Endothelial cell of umbilical vein (primary cell): ENCODE data around the gene MUC22. TPM values are rescaled to one million over a fixed set of nuclear protein-coding genes. Genes with fewer than 3 reads are reported as not detected.
A peak's percentile ranks its signal among the peaks of the same experiment; 100 is the strongest.

ENCODE experiments used
- BruUV-seq: library from RNA; stranded (reverse); fragments of 400-500 nt; replicated peaks from 2 replicates; lab custom pipeline; 2021; lab: Mats Ljungman, UMichigan
- CTCF ChIA-PET: fragments of 300-600, 350-600 bp; sonication (Branson Sonifier 250); formaldehyde crosslinking; loops from one replicate; lab custom pipeline; 2021; ENCODE audit warnings: antibody characterized with exemption, inconsistent platforms; lab: Charles Lee
- POLR2A ChIA-PET: fragments of 300-600, 350-600 bp; sonication (Branson Sonifier 250); formaldehyde crosslinking; loops from one replicate; lab custom pipeline; 2021; ENCODE audit warnings: antibody characterized with exemption, inconsistent platforms; lab: Charles Lee
- DNase-seq: peaks from one replicate; pipeline ENCODE4 v3.0.0-alpha.2; 2011; ENCODE audit warnings: low read depth, low spot score
- FAIRE-seq: peaks from 2 replicates; lab custom pipeline; 2011; peaks lifted over from hg19 to GRCh38; lab: Jason Lieb, UNC
- H2AFZ ChIP-seq: 2 replicates; pipeline ENCODE4 v1.6.0; 2012; ENCODE audit warnings: low read depth, low read length, control low read depth, inconsistent platforms
- H3K27ac ChIP-seq: 2 replicates; pipeline ENCODE4 v1.5.1; 2011; ENCODE audit warnings: low read depth, mild to moderate bottlenecking, control low read depth, low read length, moderate library complexity; ENCODE audit not compliant: insufficient read depth
- H3K27me3 ChIP-seq, 2 experiments: 2 replicates each; pipeline versions ENCODE4 v1.6.0 to v1.6.1; 2011; ENCODE audit warnings: low read length in 2 of 2, mixed read lengths in 1 of 2; ENCODE audit not compliant: control insufficient read depth in 2 of 2, insufficient read depth in 2 of 2
- H3K36me3 ChIP-seq, 2 experiments: 2 replicates in 1 of 2; 3 replicates in 1 of 2; pipeline ENCODE4 v1.5.1; 2011; ENCODE audit warnings: low read length in 2 of 2, mild to moderate bottlenecking in 1 of 2, moderate library complexity in 1 of 2; ENCODE audit not compliant: control insufficient read depth in 2 of 2, insufficient read depth in 2 of 2; ENCODE audit errors: extremely low read depth in 1 of 2
- H3K4me1 ChIP-seq: 3 replicates; pipeline ENCODE4 v1.5.1; 2011; ENCODE audit warnings: mild to moderate bottlenecking, low read length; ENCODE audit not compliant: control insufficient read depth, insufficient read depth; ENCODE audit errors: extremely low read depth
- H3K4me2 ChIP-seq: 2 replicates; pipeline ENCODE4 v1.6.1; 2011; ENCODE audit warnings: low read length, control low read depth, mixed read lengths; ENCODE audit not compliant: insufficient read depth
- H3K4me3 ChIP-seq, 3 experiments: fragments of 200-600 bp in 1 of 3; sonication (generic), shearing (Covaris generic) in 1 of 3; replicated peaks in 1 of 3; 2 replicates each; pipeline ENCODE4 v1.5.1; 2011 to 2016; ENCODE audit warnings: control low read depth in 3 of 3, low read length in 3 of 3, mild to moderate bottlenecking in 2 of 3, inconsistent platforms in 1 of 3, low read depth in 1 of 3, moderate library complexity in 1 of 3; ENCODE audit not compliant: insufficient read depth in 1 of 3
- H3K79me2 ChIP-seq: 2 replicates; pipeline ENCODE4 v1.6.0; 2012; ENCODE audit warnings: low read length, inconsistent platforms; ENCODE audit not compliant: control insufficient read depth, insufficient read depth
- H3K9ac ChIP-seq: replicated peaks from 2 replicates; pipeline ENCODE3; 2011; ENCODE audit warnings: low read length, control low read depth; ENCODE audit not compliant: insufficient read depth; ENCODE audit errors: extremely low read depth
- H3K9me1 ChIP-seq: replicated peaks from 3 replicates; pipeline ENCODE4 v1.6.0; 2011; ENCODE audit warnings: mild to moderate bottlenecking, low read length; ENCODE audit not compliant: control insufficient read depth, insufficient read depth; ENCODE audit errors: extremely low read depth
- H3K9me3 ChIP-seq: replicated peaks from 2 replicates; pipeline ENCODE4 v1.5.1; 2012; ENCODE audit warnings: low read length, inconsistent platforms; ENCODE audit not compliant: control insufficient read depth, insufficient read depth
- H4K20me1 ChIP-seq: replicated peaks from 2 replicates; pipeline ENCODE3; 2011; ENCODE audit warnings: mild to moderate bottlenecking, low read length; ENCODE audit not compliant: control insufficient read depth, insufficient read depth; ENCODE audit errors: extremely low read depth
- CTCF ChIP-seq, 2 donors: IDR thresholded peaks; 1 replicate in 1 of 2; 2 replicates in 1 of 2; pipeline ENCODE4 v1.5.1; 2011; ENCODE audit warnings: low read length in 2 of 2, mild to moderate bottlenecking in 2 of 2, moderate library complexity in 2 of 2, control low read depth in 1 of 2, inconsistent platforms in 1 of 2, low read depth in 1 of 2; ENCODE audit not compliant: insufficient read depth in 1 of 2; ENCODE audit errors: extremely low read depth in 1 of 2
- EZH2 ChIP-seq: IDR thresholded peaks from 2 replicates; pipeline ENCODE4 v1.6.1; 2012; ENCODE audit warnings: borderline replicate concordance, low read depth, mild to moderate bottlenecking, moderate library complexity, low read length, inconsistent platforms; ENCODE audit not compliant: severe bottlenecking
- FOS ChIP-seq: IDR thresholded peaks from 2 replicates; pipeline ENCODE4 v1.6.1; 2011; ENCODE audit warnings: mild to moderate bottlenecking, low read length, moderate library complexity, borderline replicate concordance; ENCODE audit not compliant: insufficient read depth
- GATA2 ChIP-seq: IDR thresholded peaks from 2 replicates; pipeline ENCODE4 v1.7.0; 2011; ENCODE audit warnings: low read depth, mild to moderate bottlenecking, moderate library complexity, mixed read lengths, low read length; ENCODE audit not compliant: insufficient read length, insufficient read depth
- JUN ChIP-seq: IDR thresholded peaks from 2 replicates; pipeline ENCODE4 v1.6.1; 2011; ENCODE audit warnings: borderline replicate concordance, low read depth; ENCODE audit not compliant: insufficient read length, insufficient read depth
- MAX ChIP-seq: IDR thresholded peaks from 2 replicates; pipeline ENCODE4 v1.6.1; 2011; ENCODE audit not compliant: insufficient read depth, insufficient read length
- MYC ChIP-seq: IDR thresholded peaks from one replicate; pipeline ENCODE4 v1.6.1; 2011; ENCODE audit warnings: mild to moderate bottlenecking, low read depth, low read length
- POLR2A ChIP-seq: IDR thresholded peaks from 2 replicates; pipeline ENCODE4 v1.6.1; 2012; ENCODE audit warnings: low read depth, mild to moderate bottlenecking, control low read depth, low read length
- POLR2AphosphoS5 ChIP-seq: IDR thresholded peaks from 2 replicates; pipeline ENCODE4 v1.6.1; 2012; ENCODE audit warnings: low read depth, mild to moderate bottlenecking, control low read depth, low read length, moderate library complexity; ENCODE audit not compliant: insufficient read depth
- dilution Hi-C: fragments of 300-500 bp; cut with MboI; formaldehyde crosslinking; loops from one replicate; pipeline ENCODE4 v1.15.0; 2019; ENCODE audit warnings: low sequenced_read_pairs; ENCODE audit not compliant: extremely low pct_ligation_motif_present
- intact Hi-C: fragments of 100-400 bp; cut with micrococcal nuclease; formaldehyde crosslinking; loops from one replicate; pipeline ENCODE4 v1.10.0; 2022
- polyA plus RNA-seq, 4 experiments: library from polyadenylated mRNA; depleted of rRNA in 3 of 4; stranded (reverse) in 3 of 4; unstranded in 1 of 4; fragments of >200 nt; gene quantifications; 2 replicates each; pipeline versions ENCODE4 v1.2.1 to v1.2.3, GENCODE V29; 2011 to 2012; ENCODE audit warnings: missing spikeins in 1 of 4
- total RNA-seq: library from RNA; stranded (reverse); gene quantifications from 2 replicates; pipeline ENCODE4 v1.2.3, GENCODE V29; 2021

MUC22 gene
- total and polyA plus RNA-seq, 2 donors (not counting 3 experiments of a cell fraction or from before 2014, with no cell fraction given), result not detected

- Histone ChIP-seq H3K4me3 (no peak overlapping the region), H2AFZ (no peak overlapping the region), H3K9me3 (no peaks in the 10 kb centered on the region), H3K9me1 (no peaks in the 10 kb centered on the region), H3K9ac (no peak overlapping the region), H3K36me3 (no peaks in the 10 kb centered on the region), H3K79me2 (no peaks in the 10 kb centered on the region), H3K27ac (no peak overlapping the region), H4K20me1 (no peaks in the 10 kb centered on the region), H3K4me1 (no peaks in the 10 kb centered on the region), H3K4me2 (no peak overlapping the region), H3K27me3 (peaks cover 19 to 27% of the 10 kb centered on the region in 2 experiments)
- intact Hi-C loops (no loop called here), dilution Hi-C loops (no loop called here)
- TF ChIP-seq CTCF (IDR thresholded peaks at IDR 0.05; ENCODE audit: extremely low read depth in 1 of 2, insufficient read depth in 1 of 2, low read depth in 1 of 2, low read length in 2 of 2) (no peak), JUN (peak; percentile 21)
- BruUV-seq, result no TSS peak
- POLR2A ChIA-PET, result no interaction called here
- DNase-seq (peak; percentile 15), FAIRE-seq (no peak)
- CTCF ChIA-PET, result interaction anchor here (1.0 to 1.1 kb wide), 2 partner anchors 9 to 80 kb away, joined by 3 read pairs; no protein-coding TSS in a partner anchor
Measured at GRCh38 chr6:31007694-31008093, 2.6 kb upstream of the MUC22 start.

- POLR2A ChIA-PET, result no interaction called here
Measured at GRCh38 chr6:31008165-31008564, 2.1 kb upstream of the MUC22 start.

More at GRCh38 chr6:31008165-31008564, 2.1 kb upstream of the MUC22 start:
- FAIRE-seq (no peak), DNase-seq (no peak)
- H2AFZ ChIP-seq, result no peak overlapping the region
- BruUV-seq, result no TSS peak
- TF ChIP-seq EZH2 (no peak), CTCF (IDR thresholded peaks at IDR 0.05; ENCODE audit: extremely low read depth in 1 of 2, insufficient read depth in 1 of 2, low read depth in 1 of 2, low read length in 2 of 2) (no peak), MAX (no peak), FOS (no peak), MYC (no peak), JUN (no peak), GATA2 (no peak), POLR2AphosphoS5 (no peak), POLR2A (no peak)
- H3K4me2 ChIP-seq, result no peak overlapping the region
- CTCF ChIA-PET, result interaction anchor here (1.0 to 1.1 kb wide), 2 partner anchors 9 to 79 kb away, joined by 3 read pairs; no protein-coding TSS in a partner anchor
- peaks cover 18 to 27% of the 10 kb centered on the region in 2 experiments for H3K27me3 ChIP-seq
- H3K27ac ChIP-seq, result no peak overlapping the region
- intact Hi-C loops (no loop called here), dilution Hi-C loops (no loop called here)
- no peaks in the 10 kb centered on the region for H3K4me1 ChIP-seq
- H3K9me1 ChIP-seq, result no peaks in the 10 kb centered on the region
- H3K9me3 ChIP-seq, result no peaks in the 10 kb centered on the region
- no peaks in the 10 kb centered on the region for H3K79me2 ChIP-seq
- no peak overlapping the region for H3K4me3 ChIP-seq
- H3K36me3 ChIP-seq, result no peaks in the 10 kb centered on the region
- no peak overlapping the region for H3K9ac ChIP-seq
- H4K20me1 ChIP-seq, result no peaks in the 10 kb centered on the region
